ENCODE data around the gene FLT3.

- TF ChIP-seq POLR2AphosphoS5 (IDR thresholded peaks at IDR 0.05; ENCODE audit: borderline replicate concordance, low read depth, low read length) (no peak), EZH2 (IDR thresholded peaks at IDR 0.05) (no peak), FOXP2 (optimal IDR thresholded peaks at IDR 0.05; ENCODE audit: control extremely low read depth, extremely low read length, insufficient read depth) (no peak)
Observed at GRCh38 chr13:28049215-28049614, 51.2 kb downstream of the FLT3 start.

Measured in SK-N-MC (cell line).